ENCODE data around the gene C10orf62.
"Not testable (repeated sequence)": the region's sequence is repeated elsewhere in the genome, so short reads cannot be mapped to it uniquely, and the experiment has no call there.

Gene C10orf62

GRCh38 chr10:97566336-97566996 lies 23.1 kb upstream of the C10orf62 start:
- no peak for DNase-seq

- DNase-seq = no peak
Observed at GRCh38 chr10:97567891-97568290, 21.6 kb upstream of the C10orf62 start.

GRCh38 chr10:97570146-97570788 lies 19.3 kb upstream of the C10orf62 start:
- no peak for DNase-seq

GRCh38 chr10:97570789-97571471 lies 18.6 kb upstream of the C10orf62 start:
- DNase-seq = no peak

GRCh38 chr10:97571622-97572021 lies 17.9 kb upstream of the C10orf62 start:
- no peak for DNase-seq

- DNase-seq = peak; percentile 7
Observed at GRCh38 chr10:97572214-97572989, 17.1 kb upstream of the C10orf62 start, which contains the start of gene ANKRD2. Gene ANKRD2, plus strand, starts transcription at chr10:97572779. Its CDS starts 10 bp downstream, at chr10:97572789.

GRCh38 chr10:97573021-97573420 lies 16.5 kb upstream of the C10orf62 start:
- DNase-seq = no peak

- no peak for DNase-seq
Observed at GRCh38 chr10:97573672-97574071, 15.8 kb upstream of the C10orf62 start.

GRCh38 chr10:97574374-97575126 lies 15.0 kb upstream of the C10orf62 start:
- DNase-seq = no peak

- no peak for DNase-seq
Observed at GRCh38 chr10:97575127-97575668, 14.3 kb upstream of the C10orf62 start.

- DNase-seq = not testable (repeated sequence)
Observed at GRCh38 chr10:97576487-97576886, 13.0 kb upstream of the C10orf62 start.

- DNase-seq = no peak
Observed at GRCh38 chr10:97577701-97578100, 11.8 kb upstream of the C10orf62 start.

GRCh38 chr10:97578171-97578844 lies 11.2 kb upstream of the C10orf62 start:
- DNase-seq = no peak

- no peak for DNase-seq
Observed at GRCh38 chr10:97580421-97581367, 8.8 kb upstream of the C10orf62 start.

GRCh38 chr10:97582169-97582568 lies 7.4 kb upstream of the C10orf62 start:
- DNase-seq = no peak

- no peak for DNase-seq
Observed at GRCh38 chr10:97583476-97583875, 6.0 kb upstream of the C10orf62 start.

GRCh38 chr10:97584060-97584797 lies 5.3 kb upstream of the C10orf62 start, which contains the start of gene HOGA1:
Gene HOGA1, plus strand, starts transcription at chr10:97584389. Its CDS starts 315 bp downstream, at chr10:97584704.
- no peak for DNase-seq

- no peak for DNase-seq
Observed at GRCh38 chr10:97584798-97585438, 4.6 kb upstream of the C10orf62 start.

GRCh38 chr10:97585439-97585811 lies 4.1 kb upstream of the C10orf62 start:
- DNase-seq = no peak
